Measurements from ENCODE around the gene ARFRP1.

DNA sequence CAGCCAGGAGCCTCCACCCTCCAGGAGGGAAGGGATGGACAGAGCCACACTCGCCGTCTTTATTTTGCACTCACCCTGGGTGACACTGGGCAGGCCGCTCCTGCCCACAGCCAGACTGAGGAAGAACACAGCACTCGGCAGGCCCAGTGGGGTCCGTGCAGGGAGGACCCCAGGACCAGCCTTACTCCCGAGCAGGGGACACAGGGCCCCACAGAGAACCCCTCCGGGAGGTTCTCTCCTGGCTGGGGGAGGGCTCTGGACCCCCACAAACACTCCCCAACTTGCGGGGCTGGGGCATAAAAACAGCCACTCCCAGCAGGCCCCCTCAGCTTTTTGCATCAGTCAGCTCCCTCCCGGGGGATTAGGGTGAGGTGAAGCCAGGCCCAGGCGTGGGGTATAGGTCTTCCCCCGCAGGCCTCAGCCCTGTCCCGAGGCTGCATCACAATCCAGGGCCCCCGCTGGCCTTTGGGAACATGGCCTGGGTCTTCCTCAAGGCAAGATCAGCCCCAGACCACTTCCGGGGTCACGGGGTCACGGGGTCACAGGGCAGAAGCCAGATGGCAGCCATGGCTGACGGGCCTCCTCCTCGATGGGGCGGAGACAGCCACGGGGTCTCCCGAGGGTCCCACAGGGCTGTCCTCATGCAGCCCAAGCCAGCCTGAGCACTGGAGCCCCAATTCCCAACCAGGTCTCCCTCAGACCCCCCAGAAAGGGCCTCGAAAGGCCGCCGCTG is 8.1 kb downstream of the ARFRP1 start:
- no peak for TF ChIP-seq TAF1 (IDR thresholded peaks at IDR 0.05; ENCODE audit: borderline replicate concordance, low read depth, low read length)
- 0 out of 2 replicates have a peak, but pooled peaks have one; percentile 12 for TF ChIP-seq POLR2AphosphoS5 (IDR thresholded peaks at IDR 0.05; ENCODE audit: low read depth, low read length)
- no peak for TF ChIP-seq POLR2A (IDR thresholded peaks at IDR 0.05; ENCODE audit: low read depth, low read length)

Data from GM12892 (cell line).